CD8-positive, alpha-beta memory T cell (primary cell): ENCODE data around the gene MAGI1. TPM values are rescaled to one million over a fixed set of nuclear protein-coding genes. Genes with fewer than 3 reads are reported as not detected.

Experiments
- CTCF ChIA-PET: fragments of 350-600 bp; sonication (Branson Sonifier 250); formaldehyde crosslinking; loops from one replicate; lab custom pipeline; 2021; ENCODE audit warnings: antibody characterized with exemption; lab: Charles Lee
- POLR2A ChIA-PET: fragments of 350-600 bp; sonication (Branson Sonifier 250); formaldehyde crosslinking; loops from one replicate; lab custom pipeline; 2021; ENCODE audit warnings: antibody characterized with exemption; lab: Charles Lee
- DNase-seq, 5 donors: peaks; one replicate each; pipeline versions ENCODE4 v3.0.0 to v3.0.0-alpha.2; 2020 to 2022; ENCODE audit warnings: mixed read lengths in 1 of 5
- H3K27ac ChIP-seq: one replicate; pipeline ENCODE4 v1.7.0; 2013; ENCODE audit warnings: low read depth, mild to moderate bottlenecking, low read length, moderate library complexity
- H3K27me3 ChIP-seq: 2 replicates; pipeline ENCODE4 v1.7.0; 2013; ENCODE audit warnings: low read length, mild to moderate bottlenecking; ENCODE audit not compliant: insufficient read depth, poor library complexity, severe bottlenecking
- H3K36me3 ChIP-seq: 2 replicates; pipeline ENCODE4 v1.7.0; 2013; ENCODE audit warnings: mild to moderate bottlenecking, low read length, moderate library complexity; ENCODE audit not compliant: insufficient read depth
- H3K4me1 ChIP-seq: 2 replicates; pipeline ENCODE4 v1.7.0; 2013; ENCODE audit warnings: mild to moderate bottlenecking, low read length, moderate library complexity; ENCODE audit not compliant: insufficient read depth
- H3K4me3 ChIP-seq: 2 replicates; pipeline ENCODE4 v1.7.0; 2013; ENCODE audit warnings: mild to moderate bottlenecking, low read length
- H3K9me3 ChIP-seq: 2 replicates; pipeline ENCODE4 v1.7.0; 2013; ENCODE audit warnings: mild to moderate bottlenecking, low read length
- H3K27ac Mint-ChIP-seq, 8 donors: one replicate each; pipeline ENCODE4 v1.8.0; 2020 to 2021; ENCODE audit warnings: mixed read lengths in 8 of 8, mild to moderate bottlenecking in 6 of 8, inconsistent platforms in 3 of 8, moderate library complexity in 3 of 8
- H3K27me3 Mint-ChIP-seq, 2 donors: one replicate each; pipeline ENCODE4 v1.8.0; 2020 to 2021; ENCODE audit warnings: mixed read lengths in 2 of 2, mild to moderate bottlenecking in 1 of 2, moderate library complexity in 1 of 2
- H3K36me3 Mint-ChIP-seq, 3 donors: one replicate each; pipeline ENCODE4 v1.8.0; 2020 to 2021; ENCODE audit warnings: mixed read lengths in 3 of 3, inconsistent platforms in 1 of 3, mild to moderate bottlenecking in 1 of 3
- H3K4me1 Mint-ChIP-seq, 3 donors: one replicate each; pipeline ENCODE4 v1.8.0; 2020 to 2021; ENCODE audit warnings: mixed read lengths in 3 of 3, inconsistent platforms in 1 of 3, mild to moderate bottlenecking in 1 of 3
- H3K4me3 Mint-ChIP-seq, 7 donors: one replicate each; pipeline ENCODE4 v1.8.0; 2020 to 2021; ENCODE audit warnings: mixed read lengths in 7 of 7, mild to moderate bottlenecking in 6 of 7, moderate library complexity in 4 of 7, inconsistent platforms in 2 of 7
- H3K9me3 Mint-ChIP-seq, 5 donors: one replicate each; pipeline ENCODE4 v1.8.0; 2020 to 2022; ENCODE audit warnings: mixed read lengths in 5 of 5, mild to moderate bottlenecking in 3 of 5, moderate library complexity in 2 of 5, inconsistent platforms in 1 of 5
- polyA plus RNA-seq: library from polyadenylated mRNA; unstranded; fragments of 300-500 nt; fragmentation: Illumina TruSeq; gene quantifications from one replicate; pipeline ENCODE4 v1.2.3, GENCODE V29; 2021
- total RNA-seq, 2 experiments: library from RNA; stranded (reverse); gene quantifications; one replicate each; pipeline ENCODE4 v1.2.3, GENCODE V29; 2021

The MAGI1 gene
- total and polyA plus RNA-seq, 3 experiments from 2014 or later = 0.15 to 0.42 TPM; not detected in 1

DNA sequence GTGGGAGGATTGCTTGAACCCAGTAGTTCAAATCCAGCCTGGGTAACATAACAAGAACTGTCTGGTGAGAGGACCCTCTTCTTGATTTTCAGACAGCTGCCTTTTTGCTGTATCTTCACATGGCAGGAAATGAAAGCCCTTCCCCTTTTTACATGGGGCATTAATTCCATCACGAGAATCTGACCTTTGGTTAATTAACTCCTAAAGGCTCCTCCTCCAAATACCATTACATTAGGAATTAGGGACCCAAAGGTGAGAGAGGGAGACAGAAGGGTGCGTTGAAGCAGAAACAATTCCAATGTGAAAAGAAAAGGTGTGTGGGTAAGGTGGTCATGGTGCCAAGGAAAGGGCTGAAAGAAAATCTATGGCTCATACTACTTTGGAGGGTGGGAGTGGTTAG lies 536.2 kb downstream of the MAGI1 start:
- Histone ChIP-seq H3K4me3 (no peak overlapping the region), H3K27ac (no peak overlapping the region), H3K36me3 (no peaks in the 10 kb centered on the region), H3K9me3 (no peaks in the 10 kb centered on the region), H3K4me1 (no peaks in the 10 kb centered on the region), H3K27me3 (no peaks in the 10 kb centered on the region)
- Mint-ChIP-seq H3K4me3 (no peak overlapping the region), H3K9me3 (peaks cover 0 to 8% (median 4%) of the 10 kb centered on the region in 5 donors), H3K4me1 (no peaks in the 10 kb centered on the region), H3K27me3 (no peaks in the 10 kb centered on the region), H3K36me3 (no peaks in the 10 kb centered on the region), H3K27ac (no peak overlapping the region)
- CTCF ChIA-PET = no interaction called here
- POLR2A ChIA-PET = no interaction called here
- DNase-seq = no peak

DNA sequence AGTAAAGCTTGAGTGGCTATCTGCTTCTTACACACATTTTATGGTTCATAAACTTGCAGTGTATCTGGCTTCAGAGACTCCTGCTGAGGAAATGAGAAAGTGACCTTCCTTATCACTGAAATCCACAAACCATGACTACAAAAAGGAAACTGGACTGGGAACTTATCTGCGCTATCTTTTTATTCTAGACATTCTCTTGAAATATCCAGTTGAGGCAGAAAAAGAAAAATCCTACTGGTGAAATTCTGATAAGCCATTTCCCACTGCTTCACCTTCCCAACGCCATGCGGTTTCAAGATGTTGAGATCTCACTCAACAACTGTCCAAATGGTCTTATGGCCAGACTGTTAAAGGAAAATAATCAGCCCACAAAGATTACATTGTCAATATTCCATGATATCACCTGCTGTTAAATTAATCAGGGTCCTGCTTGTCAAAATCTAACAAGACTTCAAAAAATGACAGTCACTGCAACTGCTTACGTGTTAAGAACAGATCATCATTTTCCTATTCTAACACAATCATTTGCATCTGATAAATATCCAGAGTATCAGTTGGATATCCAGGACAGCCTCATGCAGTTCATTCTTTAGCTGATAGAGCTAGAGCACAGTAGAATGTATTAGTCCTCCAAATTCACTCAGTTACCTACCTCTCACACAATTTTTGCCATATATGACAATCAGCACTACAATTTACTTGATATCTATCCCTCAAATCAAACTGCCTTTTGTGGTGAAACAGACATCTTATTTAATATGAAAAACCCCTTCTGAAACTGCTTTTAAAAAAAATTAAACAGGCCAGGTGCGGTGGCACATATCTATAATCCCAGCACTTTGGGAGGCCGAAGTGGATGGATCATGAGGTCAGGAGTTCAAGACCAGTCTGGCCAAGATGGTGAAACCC lies 538.1 kb downstream of the MAGI1 start:
- ChIA-PET CTCF (no interaction called here), POLR2A (no interaction called here)
- H3K27ac ChIP-seq = no peak overlapping the region
- H3K4me1 ChIP-seq = no peaks in the 10 kb centered on the region
- no peaks in the 10 kb centered on the region for H3K27me3 Mint-ChIP-seq
- no peaks in the 10 kb centered on the region for H3K36me3 ChIP-seq
- H3K9me3 ChIP-seq = no peaks in the 10 kb centered on the region
- H3K36me3 Mint-ChIP-seq = no peaks in the 10 kb centered on the region
- no peaks in the 10 kb centered on the region for H3K4me1 Mint-ChIP-seq
- H3K4me3 Mint-ChIP-seq = no peak overlapping the region
- no peaks in the 10 kb centered on the region for H3K27me3 ChIP-seq
- H3K4me3 ChIP-seq = no peak overlapping the region
- peaks cover 0 to 12% (median 4%) of the 10 kb centered on the region in 5 donors for H3K9me3 Mint-ChIP-seq
- DNase-seq = no peak
- H3K27ac Mint-ChIP-seq = no peak overlapping the region

DNA sequence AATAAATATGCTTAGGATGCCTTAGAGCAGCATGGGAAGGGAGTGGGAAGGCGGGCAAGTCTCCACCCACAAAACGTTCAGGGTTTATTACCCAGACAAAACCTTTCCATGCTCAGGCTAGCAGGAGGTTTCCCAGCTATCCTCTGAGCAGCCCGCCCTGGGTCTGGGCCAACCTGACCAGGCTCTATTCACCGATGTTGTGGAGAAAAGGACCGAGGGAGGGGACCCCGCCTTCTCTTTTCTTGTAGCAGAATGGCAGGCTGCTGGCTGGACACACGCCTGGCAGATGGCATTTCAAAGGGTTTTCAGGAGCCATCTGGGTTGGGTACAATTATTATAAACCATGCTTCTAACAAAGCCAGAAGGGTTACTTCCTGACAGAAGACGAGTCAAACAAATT lies 540.9 kb downstream of the MAGI1 start:
- no peak overlapping the region for H3K27ac Mint-ChIP-seq
- no peaks in the 10 kb centered on the region for H3K4me1 ChIP-seq
- H3K9me3 Mint-ChIP-seq = peaks cover 3 to 14% (median 6%) of the 10 kb centered on the region in 5 donors
- H3K27me3 ChIP-seq = no peaks in the 10 kb centered on the region
- no peaks in the 10 kb centered on the region for H3K36me3 ChIP-seq
- H3K4me3 Mint-ChIP-seq = no peak overlapping the region
- no peaks in the 10 kb centered on the region for H3K27me3 Mint-ChIP-seq
- no peak for DNase-seq
- H3K4me3 ChIP-seq = no peak overlapping the region
- no peaks in the 10 kb centered on the region for H3K4me1 Mint-ChIP-seq
- ChIA-PET POLR2A (no interaction called here), CTCF (no interaction called here)
- no peaks in the 10 kb centered on the region for H3K9me3 ChIP-seq
- no peaks in the 10 kb centered on the region for H3K36me3 Mint-ChIP-seq
- H3K27ac ChIP-seq = no peak overlapping the region

DNA sequence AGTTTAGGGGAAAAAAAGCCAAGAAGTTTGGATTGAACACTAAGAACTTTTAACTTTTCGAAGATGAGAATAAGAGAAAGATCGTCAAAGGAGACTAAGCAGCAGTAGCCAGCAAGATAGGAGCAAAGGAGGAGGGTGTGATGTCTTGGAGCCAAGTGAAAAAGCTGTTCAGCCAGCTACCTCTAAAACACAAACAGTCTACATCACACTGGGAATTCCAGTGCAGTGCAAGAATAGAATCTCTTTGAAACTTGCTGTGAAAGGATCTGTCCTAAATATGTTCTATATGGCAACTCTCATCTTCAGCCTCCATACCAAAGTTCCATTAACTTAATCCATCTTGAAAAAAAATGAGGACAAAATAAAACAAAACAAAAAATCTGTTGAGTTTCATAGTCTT lies 541.5 kb downstream of the MAGI1 start:
- no peaks in the 10 kb centered on the region for H3K4me1 Mint-ChIP-seq

DNA sequence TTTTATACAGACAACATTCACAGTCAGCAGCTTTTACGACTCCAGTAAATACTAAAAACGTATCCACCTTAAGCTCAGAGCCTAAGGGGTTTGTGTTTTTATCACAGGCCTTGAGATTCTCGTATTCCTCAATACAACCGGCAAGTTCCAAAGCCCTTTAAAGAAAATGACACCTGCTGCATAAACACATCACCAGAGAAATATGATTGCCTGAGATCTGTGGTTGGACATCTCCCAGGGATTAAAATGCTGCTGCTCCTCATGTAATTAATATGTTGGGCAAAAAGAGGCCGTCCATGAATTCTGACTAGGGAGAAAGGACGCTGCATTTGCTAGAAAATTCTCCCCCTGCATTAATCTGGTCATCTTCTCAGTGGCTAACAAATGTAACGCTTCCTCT lies 544.8 kb downstream of the MAGI1 start:
- Mint-ChIP-seq H3K9me3 (peaks cover 3 to 15% (median 8%) of the 10 kb centered on the region in 5 donors), H3K36me3 (no peaks in the 10 kb centered on the region), H3K4me3 (no peak overlapping the region), H3K4me1 (no peaks in the 10 kb centered on the region), H3K27ac (no peak overlapping the region), H3K27me3 (no peaks in the 10 kb centered on the region)
- no peak overlapping the region for H3K4me3 ChIP-seq
- POLR2A ChIA-PET = no interaction called here
- no peaks in the 10 kb centered on the region for H3K27me3 ChIP-seq
- H3K36me3 ChIP-seq = no peaks in the 10 kb centered on the region
- CTCF ChIA-PET = no interaction called here
- no peak overlapping the region for H3K27ac ChIP-seq
- H3K9me3 ChIP-seq = no peaks in the 10 kb centered on the region
- DNase-seq = no peak
- no peaks in the 10 kb centered on the region for H3K4me1 ChIP-seq

More for the DNA sequence above, 541.5 kb downstream of the MAGI1 start:
- Histone ChIP-seq H3K36me3 (no peaks in the 10 kb centered on the region), H3K27me3 (no peaks in the 10 kb centered on the region), H3K27ac (no peak overlapping the region), H3K9me3 (no peaks in the 10 kb centered on the region), H3K4me1 (no peaks in the 10 kb centered on the region), H3K4me3 (no peak overlapping the region)
- POLR2A ChIA-PET = no interaction called here
- Mint-ChIP-seq H3K27ac (no peak overlapping the region), H3K4me3 (no peak overlapping the region), H3K27me3 (no peaks in the 10 kb centered on the region), H3K36me3 (no peaks in the 10 kb centered on the region), H3K9me3 (peaks cover 0 to 14% (median 3%) of the 10 kb centered on the region in 5 donors)
- CTCF ChIA-PET = no interaction called here
- DNase-seq = no peak

DNA sequence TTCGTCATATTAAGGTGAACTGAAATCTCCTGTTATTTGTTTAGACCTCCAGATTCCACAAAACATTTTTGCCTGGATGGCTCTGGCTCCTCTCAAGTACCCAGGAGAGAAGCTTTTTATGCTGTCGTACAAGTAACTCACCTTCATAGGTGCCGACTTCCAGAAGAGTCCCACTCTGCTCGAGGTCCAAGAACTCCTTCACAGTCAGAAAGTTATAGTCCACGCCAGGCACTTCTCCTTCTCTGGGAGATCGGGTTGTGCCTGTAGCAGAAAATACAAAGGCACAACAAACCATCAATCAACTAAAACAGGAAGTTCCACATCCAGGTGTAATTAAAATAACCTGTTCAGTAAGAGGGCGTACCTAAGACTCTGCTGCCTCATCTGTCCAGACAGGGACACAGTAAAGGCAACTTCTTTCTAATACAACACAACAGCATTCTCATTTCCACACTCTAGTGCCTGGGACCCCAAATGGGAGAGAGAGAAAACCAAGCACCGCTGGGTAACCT lies 545.3 kb downstream of the MAGI1 start:
- no peaks in the 10 kb centered on the region for H3K27me3 Mint-ChIP-seq
- Histone ChIP-seq H3K4me3 (no peak overlapping the region), H3K27ac (no peak overlapping the region), H3K27me3 (no peaks in the 10 kb centered on the region), H3K9me3 (no peaks in the 10 kb centered on the region), H3K36me3 (no peaks in the 10 kb centered on the region), H3K4me1 (no peaks in the 10 kb centered on the region)
- DNase-seq = no peak
- ChIA-PET POLR2A (no interaction called here), CTCF (no interaction called here)
- H3K4me3 Mint-ChIP-seq = no peak overlapping the region
- H3K9me3 Mint-ChIP-seq = peaks cover 3 to 15% (median 8%) of the 10 kb centered on the region in 5 donors
- H3K4me1 Mint-ChIP-seq = no peaks in the 10 kb centered on the region
- H3K36me3 Mint-ChIP-seq = no peaks in the 10 kb centered on the region
- H3K27ac Mint-ChIP-seq = no peak overlapping the region

DNA sequence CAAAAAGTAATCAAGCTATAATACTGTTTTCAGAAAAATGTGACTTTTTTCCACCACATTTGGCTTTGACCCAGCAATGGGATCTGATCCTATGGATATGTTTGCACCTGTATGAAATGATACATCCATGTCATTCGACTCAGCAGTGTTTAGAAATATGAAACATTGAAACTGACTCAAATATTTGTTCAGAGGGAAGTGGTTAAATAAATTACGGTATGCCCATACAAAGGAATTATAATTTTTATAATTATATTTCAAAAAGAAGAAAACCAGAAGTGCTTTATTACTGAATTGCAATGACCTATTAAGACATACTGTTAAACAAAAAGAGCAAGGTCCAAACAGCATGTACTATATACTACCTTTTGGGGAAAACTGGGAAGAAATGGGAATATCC lies 546.5 kb downstream of the MAGI1 start:
- Mint-ChIP-seq H3K27me3 (no peaks in the 10 kb centered on the region), H3K9me3 (peaks cover 3 to 18% (median 8%) of the 10 kb centered on the region in 5 donors), H3K4me3 (no peak overlapping the region), H3K36me3 (no peaks in the 10 kb centered on the region), H3K27ac (no peak overlapping the region), H3K4me1 (no peaks in the 10 kb centered on the region)
- ChIA-PET CTCF (no interaction called here), POLR2A (no interaction called here)
- no peak for DNase-seq
- no peaks in the 10 kb centered on the region for H3K27me3 ChIP-seq
- no peaks in the 10 kb centered on the region for H3K36me3 ChIP-seq
- no peak overlapping the region for H3K4me3 ChIP-seq
- H3K4me1 ChIP-seq = no peaks in the 10 kb centered on the region
- no peaks in the 10 kb centered on the region for H3K9me3 ChIP-seq
- H3K27ac ChIP-seq = no peak overlapping the region

DNA sequence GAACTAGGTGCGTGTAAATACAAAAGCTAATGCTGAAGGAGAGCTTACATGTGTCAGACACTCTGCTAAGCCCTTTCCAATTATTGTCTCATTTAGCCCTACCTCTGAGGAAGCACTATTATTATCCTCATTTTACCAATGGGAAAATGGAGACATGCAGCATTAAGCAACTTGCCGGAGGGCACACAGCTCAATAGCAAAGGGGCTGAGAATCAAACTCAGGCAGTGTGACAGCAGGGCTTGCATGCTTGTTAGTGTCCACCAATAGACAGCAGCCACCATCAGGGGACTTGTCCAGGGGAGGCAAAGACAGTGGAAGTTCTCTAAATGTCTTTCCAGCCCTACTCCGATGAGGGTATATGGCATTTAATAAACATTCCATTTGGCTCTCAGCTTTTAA lies 548.6 kb downstream of the MAGI1 start:
- DNase-seq = no peak
- Mint-ChIP-seq H3K36me3 (no peaks in the 10 kb centered on the region), H3K27ac (no peak overlapping the region), H3K4me3 (no peak overlapping the region), H3K4me1 (no peaks in the 10 kb centered on the region), H3K9me3 (peaks cover 0 to 15% (median 11%) of the 10 kb centered on the region in 5 donors), H3K27me3 (no peaks in the 10 kb centered on the region)
- POLR2A ChIA-PET = no interaction called here
- Histone ChIP-seq H3K9me3 (no peaks in the 10 kb centered on the region), H3K36me3 (no peaks in the 10 kb centered on the region), H3K4me1 (no peaks in the 10 kb centered on the region), H3K27ac (no peak overlapping the region), H3K4me3 (no peak overlapping the region), H3K27me3 (no peaks in the 10 kb centered on the region)
- CTCF ChIA-PET = no interaction called here
